OCI-LY1 (cell line): ENCODE data around the gene CHEK1.

Source experiments
- CTCF ChIP-seq: fragments of 200-600 bp; sonication (generic), shearing (Covaris generic); IDR thresholded peaks from 2 replicates; pipeline ENCODE4 v1.5.1; 2017; ENCODE audit warnings: mild to moderate bottlenecking, antibody characterized with exemption, low read length, moderate library complexity, mixed read lengths
- EZH2 ChIP-seq: fragments of 200-600 bp; sonication (generic), shearing (Covaris generic); IDR thresholded peaks from 2 replicates; pipeline ENCODE4 v1.8.0; 2017; ENCODE audit warnings: borderline replicate concordance, mixed run types, mild to moderate bottlenecking, antibody characterized with exemption, low read length, moderate library complexity, mixed read lengths

GRCh38 chr11:125585487-125585886 lies 39.5 kb upstream of the CHEK1 start:
- TF ChIP-seq CTCF (no peak), EZH2 (no peak)
